ENCODE data around the gene SLC22A15.
"Not testable (repeated sequence)": the region's sequence is repeated elsewhere in the genome, so short reads cannot be mapped to it uniquely, and the experiment has no call there.

Gene SLC22A15

DNA sequence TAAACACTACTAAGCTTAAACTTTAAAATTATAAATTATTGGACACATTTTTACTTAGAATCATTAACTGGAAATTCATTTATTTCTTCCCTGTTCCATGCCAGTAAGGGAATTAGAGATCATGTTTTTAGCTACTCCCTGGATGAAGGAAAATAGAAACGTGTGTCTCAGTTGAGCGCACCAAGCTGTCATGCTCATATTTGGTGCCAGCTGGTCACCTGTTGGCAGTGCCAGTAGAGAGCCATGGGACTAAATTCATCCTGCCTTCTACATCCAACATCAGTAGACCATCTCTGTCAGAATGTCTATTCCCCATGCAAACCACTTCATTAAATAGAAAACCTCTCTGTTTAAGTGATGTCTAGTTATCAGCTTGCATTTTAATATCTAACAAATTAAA, 17.4 kb upstream of the SLC22A15 start:
- Histone ChIP-seq H4K91ac (ENCODE audit: low read length) (no peak overlapping the region), H3K4me3 (ENCODE audit: insufficient read depth in 1 of 2, low read depth in 1 of 2, low read length in 2 of 2) (no peak overlapping the region), H3K4me1 (ENCODE audit: control insufficient read depth, insufficient read depth, low read depth, low read length) (no peaks in the 10 kb centered on the region), H3K27me3 (ENCODE audit: control insufficient read depth in 1 of 2, insufficient read depth in 1 of 2, low read length in 2 of 2) (peaks cover 0 to 19% of the 10 kb centered on the region in 2 experiments), H3K79me1 (replicated peaks; ENCODE audit: low read length, poor library complexity, severe bottlenecking) (no peaks in the 10 kb centered on the region), H2BK15ac (ENCODE audit: low read depth, poor library complexity, severe bottlenecking) (no peak overlapping the region), H3K23ac (ENCODE audit: low read length in 2 of 2) (no peak overlapping the region), H3K9ac (ENCODE audit: low read length) (no peak overlapping the region), H4K8ac (ENCODE audit: low read length) (no peak overlapping the region), H3K36me3 (ENCODE audit: control insufficient read depth in 1 of 2, insufficient read depth in 2 of 2, low read depth in 1 of 2, low read length in 2 of 2) (no peaks in the 10 kb centered on the region), H3K27ac (ENCODE audit: low read length, poor library complexity, severe bottlenecking) (no peak overlapping the region), H2BK5ac (ENCODE audit: low read depth, low read length, poor library complexity, severe bottlenecking) (no peak overlapping the region), H3K18ac (ENCODE audit: low read depth in 1 of 2, low read length in 2 of 2) (no peak overlapping the region), H3K4me2 (ENCODE audit: low read length, poor library complexity, severe bottlenecking) (no peak overlapping the region), H2AFZ (ENCODE audit: low read depth, low read length) (no peak overlapping the region), H2BK120ac (ENCODE audit: low read depth, low read length) (no peak overlapping the region), H3K4ac (ENCODE audit: low read depth in 1 of 2, low read length in 2 of 2) (no peak overlapping the region), H2AK5ac (ENCODE audit: low read length, severe bottlenecking) (no peak overlapping the region), H3K9me3 (ENCODE audit: control insufficient read depth, low read length) (no peaks in the 10 kb centered on the region), H2BK12ac (ENCODE audit: low read length in 2 of 2) (no peak overlapping the region), H3K14ac (ENCODE audit: low read length in 2 of 2) (no peak overlapping the region)
- 98% methylated on average over 2 of the region's 2 CpGs for WGBS
- DNase-seq: no peak

DNA sequence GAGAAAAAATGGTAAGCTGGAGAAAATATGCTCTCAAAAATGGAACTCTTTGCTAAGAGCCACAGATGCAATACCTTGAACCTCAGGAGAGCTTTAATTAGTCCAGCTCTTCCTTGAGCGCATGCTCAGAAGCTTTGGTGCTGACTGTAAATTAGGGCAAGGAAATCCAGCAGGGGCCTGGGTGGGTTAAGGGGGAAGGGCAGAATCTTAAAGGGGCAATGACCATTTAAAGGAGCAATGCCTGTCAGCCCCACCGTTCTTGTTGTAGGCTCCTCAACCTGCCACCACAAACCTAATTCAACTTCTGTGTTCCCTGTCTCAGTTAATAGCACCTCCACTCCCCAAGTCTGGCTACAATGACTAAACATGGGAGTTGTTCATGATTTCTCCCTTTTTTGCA, 6.8 kb upstream of the SLC22A15 start:
- no peaks in the 10 kb centered on the region for H3K79me1 ChIP-seq (replicated peaks; ENCODE audit: low read length, poor library complexity, severe bottlenecking)
- DNase-seq: peak; percentile 2
- no peak overlapping the region for H2BK12ac ChIP-seq (ENCODE audit: low read length in 2 of 2)
- no peak overlapping the region for H3K9ac ChIP-seq (ENCODE audit: low read length)
- 19% methylated on average over 2 of the region's 2 CpGs for WGBS
- H3K4me1 ChIP-seq (ENCODE audit: control insufficient read depth, insufficient read depth, low read depth, low read length): no peaks in the 10 kb centered on the region
- no peak overlapping the region for H3K4me3 ChIP-seq (ENCODE audit: insufficient read depth in 1 of 2, low read depth in 1 of 2, low read length in 2 of 2)
- H3K36me3 ChIP-seq (ENCODE audit: control insufficient read depth in 1 of 2, insufficient read depth in 2 of 2, low read depth in 1 of 2, low read length in 2 of 2): no peaks in the 10 kb centered on the region
- H3K14ac ChIP-seq (ENCODE audit: low read length in 2 of 2): no peak overlapping the region
- H2AK5ac ChIP-seq (ENCODE audit: low read length, severe bottlenecking): no peak overlapping the region
- no peaks in the 10 kb centered on the region for H3K9me3 ChIP-seq (ENCODE audit: control insufficient read depth, low read length)
- H3K23ac ChIP-seq (ENCODE audit: low read length in 2 of 2): no peak overlapping the region
- H4K91ac ChIP-seq (ENCODE audit: low read length): no peak overlapping the region
- no peak overlapping the region for H3K4me2 ChIP-seq (ENCODE audit: low read length, poor library complexity, severe bottlenecking)
- H2AFZ ChIP-seq (ENCODE audit: low read depth, low read length): no peak overlapping the region
- H3K18ac ChIP-seq (ENCODE audit: low read depth in 1 of 2, low read length in 2 of 2): no peak overlapping the region
- H2BK120ac ChIP-seq (ENCODE audit: low read depth, low read length): no peak overlapping the region
- no peak overlapping the region for H3K4ac ChIP-seq (ENCODE audit: low read depth in 1 of 2, low read length in 2 of 2)
- no peak overlapping the region for H3K27ac ChIP-seq (ENCODE audit: low read length, poor library complexity, severe bottlenecking)
- peaks cover 0 to 4% of the 10 kb centered on the region in 2 experiments for H3K27me3 ChIP-seq (ENCODE audit: control insufficient read depth in 1 of 2, insufficient read depth in 1 of 2, low read length in 2 of 2)
- H2BK5ac ChIP-seq (ENCODE audit: low read depth, low read length, poor library complexity, severe bottlenecking): no peak overlapping the region
- no peak overlapping the region for H4K8ac ChIP-seq (ENCODE audit: low read length)
- H2BK15ac ChIP-seq (ENCODE audit: low read depth, poor library complexity, severe bottlenecking): no peak overlapping the region

DNA sequence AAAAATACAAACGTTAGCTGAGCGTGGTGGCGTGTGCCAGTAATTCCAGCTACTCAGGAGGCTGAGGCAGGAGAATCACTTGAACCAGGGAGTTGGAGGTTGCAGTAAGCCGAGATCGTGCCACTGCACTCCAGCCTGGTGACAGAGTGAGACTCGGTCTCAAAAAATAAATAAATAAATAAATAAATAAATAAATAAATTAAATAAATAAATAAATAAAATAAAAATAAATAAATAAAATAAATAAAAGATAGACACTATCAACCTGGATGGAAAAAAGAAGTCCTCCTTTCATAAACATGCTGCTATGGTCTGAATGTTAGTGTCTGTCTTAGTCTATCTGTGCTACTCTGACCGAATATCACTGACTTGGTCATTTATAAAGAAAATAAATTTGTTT, 4.5 kb upstream of the SLC22A15 start:
- H3K18ac ChIP-seq (ENCODE audit: low read depth in 1 of 2, low read length in 2 of 2); H2AFZ ChIP-seq (ENCODE audit: low read depth, low read length); H3K36me3 ChIP-seq (ENCODE audit: control insufficient read depth in 1 of 2, insufficient read depth in 2 of 2, low read depth in 1 of 2, low read length in 2 of 2); H3K4ac ChIP-seq (ENCODE audit: low read depth in 1 of 2, low read length in 2 of 2); H4K8ac ChIP-seq (ENCODE audit: low read length); H3K4me3 ChIP-seq (ENCODE audit: insufficient read depth in 1 of 2, low read depth in 1 of 2, low read length in 2 of 2); H3K23ac ChIP-seq (ENCODE audit: low read length in 2 of 2); DNase-seq; H3K79me1 ChIP-seq (replicated peaks; ENCODE audit: low read length, poor library complexity, severe bottlenecking); H2BK12ac ChIP-seq (ENCODE audit: low read length in 2 of 2); H3K4me2 ChIP-seq (ENCODE audit: low read length, poor library complexity, severe bottlenecking); H3K9ac ChIP-seq (ENCODE audit: low read length); H3K9me3 ChIP-seq (ENCODE audit: control insufficient read depth, low read length); H3K27ac ChIP-seq (ENCODE audit: low read length, poor library complexity, severe bottlenecking); H3K14ac ChIP-seq (ENCODE audit: low read length in 2 of 2); H3K4me1 ChIP-seq (ENCODE audit: control insufficient read depth, insufficient read depth, low read depth, low read length); H2BK120ac ChIP-seq (ENCODE audit: low read depth, low read length); H4K91ac ChIP-seq (ENCODE audit: low read length); H2BK5ac ChIP-seq (ENCODE audit: low read depth, low read length, poor library complexity, severe bottlenecking); H3K27me3 ChIP-seq (ENCODE audit: control insufficient read depth in 1 of 2, insufficient read depth in 1 of 2, low read length in 2 of 2); H2BK15ac ChIP-seq (ENCODE audit: low read depth, poor library complexity, severe bottlenecking); H2AK5ac ChIP-seq (ENCODE audit: low read length, severe bottlenecking): not testable (repeated sequence)
- 97% methylated on average over 3 of the region's 7 CpGs for WGBS

DNA sequence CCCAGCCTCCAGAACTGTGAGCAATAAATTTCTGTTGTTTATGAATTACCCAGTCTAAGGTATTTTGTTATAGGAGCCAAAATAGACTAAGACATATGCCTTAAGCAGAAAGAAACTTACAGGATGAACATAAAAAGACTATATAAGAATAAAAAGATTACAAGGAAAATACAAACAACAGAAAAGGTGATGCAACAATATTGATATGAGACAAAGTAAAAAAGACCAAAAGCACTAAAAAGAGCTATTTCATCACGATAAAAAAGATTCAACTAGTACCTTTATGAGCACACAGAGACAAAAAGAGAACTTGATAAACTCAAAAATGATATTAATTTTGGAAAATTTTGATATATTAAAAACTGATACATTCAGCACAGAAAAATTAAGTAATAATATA, 3.2 kb upstream of the SLC22A15 start:
- H2AFZ ChIP-seq (ENCODE audit: low read depth, low read length): no peak overlapping the region
- H3K27me3 ChIP-seq (ENCODE audit: control insufficient read depth in 1 of 2, insufficient read depth in 1 of 2, low read length in 2 of 2): peaks cover 0 to 4% of the 10 kb centered on the region in 2 experiments
- no peaks in the 10 kb centered on the region for H3K9me3 ChIP-seq (ENCODE audit: control insufficient read depth, low read length)
- no peak overlapping the region for H3K4ac ChIP-seq (ENCODE audit: low read depth in 1 of 2, low read length in 2 of 2)
- peaks cover 6% of the 10 kb centered on the region for H3K4me1 ChIP-seq (ENCODE audit: control insufficient read depth, insufficient read depth, low read depth, low read length)
- WGBS: no CpG with 5 or more reads among the region's 1 CpG
- H3K14ac ChIP-seq (ENCODE audit: low read length in 2 of 2): no peak overlapping the region
- H2AK5ac ChIP-seq (ENCODE audit: low read length, severe bottlenecking): no peak overlapping the region
- H3K4me2 ChIP-seq (ENCODE audit: low read length, poor library complexity, severe bottlenecking): no peak overlapping the region
- no peak overlapping the region for H4K91ac ChIP-seq (ENCODE audit: low read length)
- H3K27ac ChIP-seq (ENCODE audit: low read length, poor library complexity, severe bottlenecking): no peak overlapping the region
- H3K9ac ChIP-seq (ENCODE audit: low read length): no peak overlapping the region
- H3K36me3 ChIP-seq (ENCODE audit: control insufficient read depth in 1 of 2, insufficient read depth in 2 of 2, low read depth in 1 of 2, low read length in 2 of 2): no peaks in the 10 kb centered on the region
- H2BK120ac ChIP-seq (ENCODE audit: low read depth, low read length): no peak overlapping the region
- H4K8ac ChIP-seq (ENCODE audit: low read length): no peak overlapping the region
- no peak overlapping the region for H3K18ac ChIP-seq (ENCODE audit: low read depth in 1 of 2, low read length in 2 of 2)
- H3K23ac ChIP-seq (ENCODE audit: low read length in 2 of 2): no peak overlapping the region
- H2BK5ac ChIP-seq (ENCODE audit: low read depth, low read length, poor library complexity, severe bottlenecking): no peak overlapping the region
- H3K79me1 ChIP-seq (replicated peaks; ENCODE audit: low read length, poor library complexity, severe bottlenecking): peaks cover 2% of the 10 kb centered on the region
- no peak overlapping the region for H2BK15ac ChIP-seq (ENCODE audit: low read depth, poor library complexity, severe bottlenecking)
- no peak overlapping the region for H2BK12ac ChIP-seq (ENCODE audit: low read length in 2 of 2)
- H3K4me3 ChIP-seq (ENCODE audit: insufficient read depth in 1 of 2, low read depth in 1 of 2, low read length in 2 of 2): no peak overlapping the region
- DNase-seq: no peak

All from mesenchymal stem cell (in vitro differentiated cells and primary cell).